ENCODE measurements around the gene AP1S1. TPM values are rescaled to one million over a fixed set of nuclear protein-coding genes. Genes with fewer than 3 reads are reported as not detected.

AP1S1 gene
- total and polyA plus RNA-seq, 4 donors, result 16.8 to 51.2 (median 24.1) TPM

DNA sequence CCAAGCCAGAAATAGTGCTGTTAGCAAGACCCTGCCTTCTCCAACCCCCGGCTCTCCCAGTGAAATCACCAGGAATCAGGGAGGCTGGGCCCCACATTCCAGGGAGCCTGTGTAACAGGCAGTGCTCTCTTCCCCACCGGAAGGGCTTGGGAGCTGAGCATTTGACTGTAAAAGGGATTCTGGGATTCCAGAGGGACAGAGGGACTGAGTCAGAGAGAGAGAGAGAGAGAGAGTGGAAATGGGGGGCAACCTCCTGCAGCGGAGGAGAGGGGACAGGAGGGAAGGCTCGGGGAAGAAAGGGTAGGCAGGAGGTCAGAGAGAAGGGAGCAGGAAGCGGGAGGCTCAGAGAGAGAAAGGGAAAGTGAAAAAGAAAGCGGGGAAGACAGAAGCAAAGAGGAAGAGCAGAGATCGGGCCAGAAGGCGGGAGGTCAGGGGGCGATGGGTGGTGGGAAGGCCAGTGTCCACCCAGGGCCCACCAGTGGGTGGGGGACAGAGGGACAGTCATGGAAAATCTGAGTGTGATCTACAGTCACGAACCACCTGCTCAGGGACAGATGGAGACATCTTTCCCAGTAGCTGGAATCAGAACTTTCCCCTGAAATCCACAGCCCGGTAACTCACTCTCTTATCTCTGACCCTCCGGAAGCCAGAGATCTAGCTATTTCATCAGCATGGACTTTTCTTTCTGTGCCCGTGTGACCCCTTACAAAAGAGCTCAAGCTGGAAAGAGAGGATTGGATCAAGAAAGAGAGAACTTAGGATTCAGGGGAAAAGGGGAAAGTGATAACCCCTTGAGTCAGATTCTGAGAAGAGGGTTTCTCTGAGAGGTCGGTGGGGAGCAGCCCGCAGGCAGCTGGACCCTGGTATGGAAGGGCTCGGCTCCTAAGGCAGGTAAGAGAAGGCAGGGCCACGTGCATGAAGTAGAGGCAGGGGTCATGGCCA lies 32.0 kb upstream of the AP1S1 start:
- H3K9me3 ChIP-seq (ENCODE audit: control insufficient read depth, low read length), result no peaks in the 10 kb centered on the region
- DNase-seq (peak; percentile 94 to 95), ATAC-seq (ENCODE audit: low FRiP score) (peak; percentile 85)
- H3K27ac ChIP-seq (ENCODE audit: low read depth in 1 of 2, low read length in 2 of 2), result peak overlapping the region; percentile 87 to 98
- peaks cover 0 to 5% of the 10 kb centered on the region in 2 donors for H3K4me1 ChIP-seq (ENCODE audit: control insufficient read depth in 1 of 2, insufficient read depth in 2 of 2, low read length in 2 of 2)
- intact Hi-C loops (cut with DNase I), result no loop called here
- no peaks in the 10 kb centered on the region for H3K36me3 ChIP-seq (ENCODE audit: control insufficient read depth in 1 of 2, insufficient read depth in 2 of 2, low read length in 1 of 2)
- no peak overlapping the region for H3K4me3 ChIP-seq (ENCODE audit: low read length in 2 of 2)
- no peaks in the 10 kb centered on the region for H3K27me3 ChIP-seq (ENCODE audit: control insufficient read depth in 1 of 2, insufficient read depth in 2 of 2, low read length in 1 of 2)
- 7 to 8% methylated on average over 16 to 17 of the region's 17 CpGs for WGBS, 2 donors

DNA sequence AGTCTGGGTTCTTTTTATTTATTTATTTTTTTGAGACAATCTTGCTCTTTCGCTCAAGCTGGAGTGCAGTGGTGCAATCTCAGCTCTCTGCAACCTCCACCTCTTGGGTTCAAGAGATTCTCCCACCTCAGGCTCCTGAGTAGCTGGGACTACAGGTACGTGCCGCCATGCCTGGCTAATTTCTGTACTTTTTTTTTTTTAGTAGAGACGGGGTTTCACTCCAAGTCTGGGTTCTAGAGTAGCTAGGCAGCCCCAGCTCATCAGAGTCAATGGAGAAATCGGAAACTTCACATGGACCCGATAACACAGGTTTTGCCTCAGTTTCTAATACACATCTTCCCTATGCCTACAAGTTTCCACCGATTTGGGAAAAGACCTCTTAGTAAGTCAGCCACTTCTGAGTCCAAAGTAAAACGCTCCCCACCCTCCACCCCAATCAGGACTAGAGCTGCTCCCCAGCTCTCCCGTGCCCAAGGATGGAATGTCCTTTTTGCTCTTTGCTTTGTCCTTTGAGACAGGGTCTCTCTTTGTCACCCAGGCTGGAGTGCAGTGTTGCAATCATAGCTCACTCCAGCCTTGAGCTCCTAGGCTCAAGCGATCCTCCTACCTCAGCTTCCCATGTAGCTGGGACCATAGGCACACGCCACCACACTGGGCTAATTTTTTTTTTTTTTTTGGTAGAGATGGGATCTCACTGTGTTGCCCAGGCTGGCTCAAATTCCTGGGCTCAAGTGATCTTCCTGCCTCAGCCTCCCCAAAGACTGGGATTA lies 31.2 kb upstream of the AP1S1 start:
- Histone ChIP-seq H3K36me3 (ENCODE audit: control insufficient read depth in 1 of 2, insufficient read depth in 2 of 2, low read length in 1 of 2) (no peaks in the 10 kb centered on the region), H3K9me3 (ENCODE audit: control insufficient read depth, low read length) (no peaks in the 10 kb centered on the region), H3K4me1 (ENCODE audit: control insufficient read depth in 1 of 2, insufficient read depth in 2 of 2, low read length in 2 of 2) (peaks cover 0 to 5% of the 10 kb centered on the region in 2 donors), H3K27ac (ENCODE audit: low read depth in 1 of 2, low read length in 2 of 2) (peak overlapping the region; percentile 87 to 98), H3K27me3 (ENCODE audit: control insufficient read depth in 1 of 2, insufficient read depth in 2 of 2, low read length in 1 of 2) (no peaks in the 10 kb centered on the region), H3K4me3 (ENCODE audit: low read length in 2 of 2) (no peak overlapping the region)
- ATAC-seq (ENCODE audit: low FRiP score) (no peak), DNase-seq (no peak)
- WGBS, 2 donors, result 73 to 79% methylated on average over 11 of the region's 11 CpGs
- intact Hi-C loops (cut with DNase I), result no loop called here

DNA sequence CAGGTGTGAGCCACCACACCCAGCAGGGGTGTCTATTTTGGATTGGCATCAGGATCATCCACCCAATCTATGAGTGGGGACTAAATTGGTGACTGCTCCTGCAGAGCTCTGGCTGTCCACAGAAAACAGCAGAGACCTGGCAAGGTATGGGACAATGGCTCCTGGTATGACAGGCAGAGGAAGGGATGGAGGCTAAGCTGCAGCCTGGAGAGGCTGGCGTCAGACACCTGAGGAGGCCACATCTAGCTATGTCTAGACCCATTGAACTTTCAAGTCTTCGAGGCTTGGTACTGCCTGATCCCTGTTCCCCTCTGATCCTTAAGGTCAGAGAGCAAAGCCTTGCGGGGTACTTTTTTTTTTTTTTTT lies 30.6 kb upstream of the AP1S1 start:
- no peaks in the 10 kb centered on the region for H3K36me3 ChIP-seq (ENCODE audit: control insufficient read depth in 1 of 2, insufficient read depth in 2 of 2, low read length in 1 of 2)
- ATAC-seq (ENCODE audit: low FRiP score) (no peak), DNase-seq (no peak)
- WGBS, 2 donors, result 89 to 98% methylated on average over 3 of the region's 3 CpGs
- H3K4me1 ChIP-seq (ENCODE audit: control insufficient read depth in 1 of 2, insufficient read depth in 2 of 2, low read length in 2 of 2), result peaks cover 0 to 5% of the 10 kb centered on the region in 2 donors
- no peaks in the 10 kb centered on the region for H3K27me3 ChIP-seq (ENCODE audit: control insufficient read depth in 1 of 2, insufficient read depth in 2 of 2, low read length in 1 of 2)
- no peak overlapping the region for H3K4me3 ChIP-seq (ENCODE audit: low read length in 2 of 2)
- H3K9me3 ChIP-seq (ENCODE audit: control insufficient read depth, low read length), result no peaks in the 10 kb centered on the region
- H3K27ac ChIP-seq (ENCODE audit: low read depth in 1 of 2, low read length in 2 of 2), result peak overlapping the region in 1 of 2 donors; percentile 98
- intact Hi-C loops (cut with DNase I), result no loop called here

DNA sequence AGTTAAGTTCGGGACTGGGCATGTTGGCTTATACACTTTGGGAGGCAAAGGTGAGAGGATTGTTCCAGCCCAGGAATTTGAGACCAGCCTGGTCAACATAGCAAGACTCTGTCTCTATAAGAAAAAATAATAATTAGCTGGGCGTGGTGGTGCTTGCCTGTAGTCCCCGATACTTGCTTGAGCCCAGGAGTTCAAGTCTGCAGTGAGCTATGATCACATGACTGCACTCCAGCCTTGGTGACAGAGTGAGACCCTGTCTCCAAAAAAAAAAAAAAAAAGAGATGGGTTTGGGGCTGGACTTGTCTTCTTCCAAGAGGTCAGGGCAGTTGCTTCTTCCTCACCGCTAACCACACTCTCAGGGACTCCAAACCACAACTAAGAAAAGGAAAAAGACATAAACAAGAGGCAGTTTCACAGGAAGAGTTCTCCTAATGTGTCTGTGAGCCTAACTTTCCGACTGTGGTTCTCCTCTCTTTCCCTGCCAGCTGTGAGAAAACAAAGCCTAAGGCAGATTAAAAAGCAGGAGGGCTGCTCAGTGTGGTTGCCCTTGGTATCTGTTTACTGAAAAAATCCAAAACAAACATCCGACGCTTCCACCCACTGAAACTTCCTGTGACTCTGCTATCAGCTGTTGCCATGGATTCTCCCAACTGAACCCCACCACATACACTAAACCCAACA lies 29.8 kb upstream of the AP1S1 start:
- DNase-seq, result no peak
- H3K27me3 ChIP-seq (ENCODE audit: control insufficient read depth in 1 of 2, insufficient read depth in 2 of 2, low read length in 1 of 2), result no peaks in the 10 kb centered on the region
- no peaks in the 10 kb centered on the region for H3K36me3 ChIP-seq (ENCODE audit: control insufficient read depth in 1 of 2, insufficient read depth in 2 of 2, low read length in 1 of 2)
- peaks cover 0 to 5% of the 10 kb centered on the region in 2 donors for H3K4me1 ChIP-seq (ENCODE audit: control insufficient read depth in 1 of 2, insufficient read depth in 2 of 2, low read length in 2 of 2)
- H3K9me3 ChIP-seq (ENCODE audit: control insufficient read depth, low read length), result no peaks in the 10 kb centered on the region
- intact Hi-C loops (cut with DNase I), result no loop called here
- no peak for ATAC-seq (ENCODE audit: low FRiP score)
- WGBS, 2 donors, result 15 to 18% methylated on average over 7 of the region's 7 CpGs
- H3K27ac ChIP-seq (ENCODE audit: low read depth in 1 of 2, low read length in 2 of 2), result peak overlapping the region; percentile 45 to 87
- H3K4me3 ChIP-seq (ENCODE audit: low read length in 2 of 2), result no peak overlapping the region

DNA sequence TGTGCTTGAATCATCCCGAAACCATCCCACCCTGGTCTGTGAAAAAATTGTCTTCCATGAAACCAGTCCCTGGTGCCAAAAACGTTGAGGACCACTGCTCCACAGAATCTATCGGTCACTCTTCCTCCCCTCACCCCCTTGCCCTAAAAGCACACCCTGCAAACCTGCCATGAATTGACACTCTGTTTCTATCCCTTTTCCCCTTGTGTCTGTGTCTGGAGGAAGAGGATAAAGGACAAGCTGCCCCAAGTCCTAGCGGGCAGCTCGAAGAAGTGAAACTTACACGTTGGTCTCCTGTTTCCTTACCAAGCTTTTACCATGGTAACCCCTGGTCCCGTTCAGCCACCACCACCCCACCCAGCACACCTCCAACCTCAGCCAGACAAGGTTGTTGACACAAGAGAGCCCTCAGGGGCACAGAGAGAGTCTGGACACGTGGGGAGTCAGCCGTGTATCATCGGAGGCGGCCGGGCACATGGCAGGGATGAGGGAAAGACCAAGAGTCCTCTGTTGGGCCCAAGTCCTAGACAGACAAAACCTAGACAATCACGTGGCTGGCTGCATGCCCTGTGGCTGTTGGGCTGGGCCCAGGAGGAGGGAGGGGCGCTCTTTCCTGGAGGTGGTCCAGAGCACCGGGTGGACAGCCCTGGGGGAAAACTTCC lies 28.2 kb upstream of the AP1S1 start:
- Histone ChIP-seq H3K4me3 (ENCODE audit: low read length in 2 of 2) (no peak overlapping the region), H3K27me3 (ENCODE audit: control insufficient read depth in 1 of 2, insufficient read depth in 2 of 2, low read length in 1 of 2) (no peaks in the 10 kb centered on the region), H3K4me1 (ENCODE audit: control insufficient read depth in 1 of 2, insufficient read depth in 2 of 2, low read length in 2 of 2) (peaks cover 0 to under 1% of the 10 kb centered on the region in 2 donors), H3K27ac (ENCODE audit: low read depth in 1 of 2, low read length in 2 of 2) (peak overlapping the region; percentile 12 to 74), H3K9me3 (ENCODE audit: control insufficient read depth, low read length) (no peaks in the 10 kb centered on the region), H3K36me3 (ENCODE audit: control insufficient read depth in 1 of 2, insufficient read depth in 2 of 2, low read length in 1 of 2) (peaks cover 0 to 3% of the 10 kb centered on the region in 2 donors)
- 12 to 13% methylated on average over 15 of the region's 15 CpGs for WGBS, 2 donors
- intact Hi-C loops (cut with DNase I), result no loop called here
- peak; percentile 82 to 91 for DNase-seq
- ATAC-seq (ENCODE audit: low FRiP score), result peak; percentile 60

DNA sequence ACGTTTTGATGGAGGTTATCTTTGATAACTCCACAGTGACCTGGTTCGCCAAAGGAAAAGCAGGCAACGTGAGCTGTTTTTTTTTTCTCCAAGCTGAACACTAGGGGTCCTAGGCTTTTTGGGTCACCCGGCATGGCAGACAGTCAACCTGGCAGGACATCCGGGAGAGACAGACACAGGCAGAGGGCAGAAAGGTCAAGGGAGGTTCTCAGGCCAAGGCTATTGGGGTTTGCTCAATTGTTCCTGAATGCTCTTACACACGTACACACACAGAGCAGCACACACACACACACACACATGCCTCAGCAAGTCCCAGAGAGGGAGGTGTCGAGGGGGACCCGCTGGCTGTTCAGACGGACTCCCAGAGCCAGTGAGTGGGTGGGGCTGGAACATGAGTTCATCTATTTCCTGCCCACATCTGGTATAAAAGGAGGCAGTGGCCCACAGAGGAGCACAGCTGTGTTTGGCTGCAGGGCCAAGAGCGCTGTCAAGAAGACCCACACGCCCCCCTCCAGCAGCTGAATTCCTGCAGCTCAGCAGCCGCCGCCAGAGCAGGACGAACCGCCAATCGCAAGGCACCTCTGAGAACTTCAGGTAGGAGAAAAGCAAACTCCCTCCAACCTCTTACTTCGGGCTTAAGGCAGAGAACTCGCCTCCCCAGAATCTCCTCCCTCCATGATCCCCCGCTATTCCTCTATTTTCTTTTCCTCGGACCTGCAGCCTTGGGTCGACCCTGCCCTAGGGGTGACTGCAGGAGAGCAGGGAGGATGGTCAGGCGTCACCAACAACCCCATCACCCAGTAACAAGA lies 27.4 kb upstream of the AP1S1 start, which contains the start of gene SERPINE1:
Gene SERPINE1 (plus strand): TSS at position 454 of the 809 bp plus-strand sequence. CDS start 1,290 bp downstream, outside the sequence.
- Histone ChIP-seq H3K27me3 (ENCODE audit: control insufficient read depth in 1 of 2, insufficient read depth in 2 of 2, low read length in 1 of 2) (no peaks in the 10 kb centered on the region), H3K9me3 (ENCODE audit: control insufficient read depth, low read length) (no peaks in the 10 kb centered on the region), H3K4me1 (ENCODE audit: control insufficient read depth in 1 of 2, insufficient read depth in 2 of 2, low read length in 2 of 2) (no peaks in the 10 kb centered on the region), H3K27ac (ENCODE audit: low read depth in 1 of 2, low read length in 2 of 2) (peak within 1 kb of the TSS; percentile 12 to 85), H3K4me3 (ENCODE audit: low read length in 2 of 2) (peak within 1 kb of the TSS; percentile 40 to 62), H3K36me3 (ENCODE audit: control insufficient read depth in 1 of 2, insufficient read depth in 2 of 2, low read length in 1 of 2) (peaks cover 0 to 4% of the 10 kb centered on the region in 2 donors)
- peak; percentile 91 for ATAC-seq (ENCODE audit: low FRiP score)
- intact Hi-C loops (cut with DNase I), result no loop called here
- DNase-seq, result peak; percentile 95 to 96
- 0 to 1% methylated on average over 22 of the region's 22 CpGs for WGBS, 2 donors

DNA sequence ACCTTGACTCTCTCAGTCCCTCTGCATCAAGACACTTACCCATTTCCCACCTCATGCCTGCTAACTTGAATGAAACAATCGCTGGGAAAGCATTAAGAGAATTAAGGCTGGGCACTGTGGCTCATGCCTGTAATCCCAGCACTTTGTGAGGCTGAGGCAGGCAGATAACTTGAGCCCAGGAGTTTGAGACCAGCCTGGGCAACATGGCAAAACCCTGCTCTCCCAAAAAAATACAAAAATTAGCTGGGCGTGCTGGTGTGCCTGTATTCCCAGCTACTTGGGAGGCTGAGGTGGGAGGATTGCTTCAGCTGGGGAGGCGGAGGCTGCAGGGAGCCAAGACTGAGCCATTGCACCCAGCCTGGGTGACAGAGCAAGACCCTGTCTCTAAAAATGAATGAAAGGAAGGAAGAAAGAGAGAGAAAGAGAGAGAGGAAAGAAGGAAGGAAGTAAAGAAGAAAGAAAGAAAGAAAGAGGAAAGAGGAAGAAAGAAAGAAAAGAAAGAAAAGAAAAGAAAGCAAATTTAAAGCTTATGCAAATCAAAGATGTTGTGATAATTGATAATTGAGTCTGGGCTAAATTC lies 26.7 kb upstream of the AP1S1 start:
- intact Hi-C loops (cut with DNase I), result no loop called here
- ATAC-seq (ENCODE audit: low FRiP score) (no peak), DNase-seq (no peak)
- H3K4me1 ChIP-seq (ENCODE audit: control insufficient read depth in 1 of 2, insufficient read depth in 2 of 2, low read length in 2 of 2), result no peaks in the 10 kb centered on the region
- H3K9me3 ChIP-seq (ENCODE audit: control insufficient read depth, low read length), result no peaks in the 10 kb centered on the region
- WGBS, 2 donors, result 15 to 21% methylated on average over 3 of the region's 3 CpGs
- H3K27me3 ChIP-seq (ENCODE audit: control insufficient read depth in 1 of 2, insufficient read depth in 2 of 2, low read length in 1 of 2), result no peaks in the 10 kb centered on the region
- peaks cover 0 to 6% of the 10 kb centered on the region in 2 donors for H3K36me3 ChIP-seq (ENCODE audit: control insufficient read depth in 1 of 2, insufficient read depth in 2 of 2, low read length in 1 of 2)
- peak overlapping the region; percentile 40 to 62 for H3K4me3 ChIP-seq (ENCODE audit: low read length in 2 of 2)
- H3K27ac ChIP-seq (ENCODE audit: low read depth in 1 of 2, low read length in 2 of 2), result peak overlapping the region in 1 of 2 donors; percentile 85
